GM19025 (cell line): ENCODE results near the gene DSCAML1.

ENCODE experiments used
- ATAC-seq: cut with Tn5 transposase; IDR thresholded peaks from one replicate; pipeline ENCODE4 v1.9.1; 2021; ENCODE audit warnings: mild to moderate bottlenecking, low read depth, moderate library complexity; ENCODE audit not compliant: unreplicated experiment

The DSCAML1 gene

DNA sequence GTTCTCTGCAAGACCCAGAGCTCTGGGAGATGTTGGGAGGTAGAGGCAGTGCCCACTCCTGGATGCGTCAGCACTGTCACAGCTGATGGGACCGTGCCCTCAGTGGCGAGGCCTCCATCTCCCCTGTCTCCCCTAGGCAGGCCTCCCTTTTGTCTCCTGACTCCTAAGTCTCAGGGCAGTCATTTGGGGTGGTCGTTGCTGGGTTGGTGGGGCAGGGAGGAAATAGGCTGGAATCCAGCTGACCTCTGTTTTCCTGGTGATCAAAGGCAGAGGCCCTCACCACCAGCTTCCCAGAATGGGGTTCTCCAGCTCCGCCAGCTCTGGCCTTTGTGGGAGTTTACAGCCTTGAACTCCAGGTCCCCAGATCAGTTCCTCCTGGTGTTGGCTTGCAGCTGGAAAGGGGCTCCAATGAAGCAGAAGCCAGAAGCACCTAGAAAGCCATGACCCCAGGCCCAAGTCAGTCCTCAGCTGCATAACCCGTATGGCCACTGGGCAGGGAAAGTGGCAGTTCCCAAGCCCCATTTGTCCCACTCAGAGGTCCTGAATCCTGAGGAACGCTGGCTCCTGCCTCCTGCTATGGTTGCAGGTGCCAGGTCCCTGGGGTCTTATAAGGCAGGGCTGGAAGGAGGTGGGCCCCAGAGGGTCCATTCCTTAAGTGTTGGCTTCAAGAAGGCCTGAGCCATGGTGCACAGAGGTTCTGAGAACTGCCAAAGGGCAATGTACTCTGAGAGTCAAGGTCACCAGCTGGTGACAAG is 34.8 kb upstream of the DSCAML1 start:
- no peak for ATAC-seq

DNA sequence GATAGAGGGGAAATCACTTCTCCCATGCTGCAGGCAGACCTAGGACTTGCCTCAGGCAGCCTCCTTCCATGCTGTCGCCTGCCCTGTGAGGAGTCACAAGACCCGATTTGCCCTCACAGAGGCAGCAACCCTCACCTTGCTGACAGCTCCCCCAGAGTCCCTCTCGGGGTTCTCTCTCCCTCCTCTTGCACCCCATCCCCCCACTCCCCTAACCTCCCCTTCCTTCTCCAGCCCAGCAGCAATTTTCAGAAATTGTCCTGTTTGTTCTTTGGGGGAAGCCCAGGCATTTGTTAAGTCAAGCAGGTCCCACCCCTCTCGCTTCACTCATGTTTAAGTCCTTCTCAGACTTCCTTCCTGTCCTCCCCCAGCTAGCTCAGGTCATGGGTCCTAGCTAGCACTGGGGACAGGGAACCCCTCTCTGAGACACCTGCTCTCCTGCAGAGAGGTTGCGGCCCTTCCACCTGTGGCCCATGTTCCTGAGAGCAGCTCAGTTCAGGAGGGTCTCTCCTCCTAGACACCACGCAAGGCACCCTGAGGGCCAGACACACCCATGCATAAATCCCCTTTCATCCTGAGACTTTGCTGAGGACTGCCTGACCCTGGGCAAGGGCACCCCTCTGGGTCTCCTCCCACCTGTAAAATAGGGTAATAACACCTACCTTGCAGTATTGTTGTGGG is 33.8 kb upstream of the DSCAML1 start:
- ATAC-seq = no peak

DNA sequence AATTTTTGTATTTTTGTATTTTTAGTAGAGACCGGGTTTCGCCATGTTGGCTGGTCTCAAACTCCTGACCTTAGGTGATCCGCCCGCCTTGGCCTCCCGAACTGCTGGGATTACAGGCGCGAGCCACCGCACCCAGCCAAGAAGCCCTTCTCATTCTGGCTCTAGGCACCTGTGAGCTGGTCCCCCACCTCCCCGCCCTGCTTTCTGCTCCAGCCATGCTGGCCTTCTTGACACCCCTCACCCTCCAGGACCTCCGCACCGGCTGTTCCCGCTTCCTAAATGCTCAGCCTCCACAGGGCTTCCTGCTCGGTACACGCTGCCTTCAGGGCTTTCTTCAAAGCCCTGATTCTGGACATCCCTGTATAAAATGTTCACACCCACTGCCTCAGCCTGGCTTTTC is 33.1 kb upstream of the DSCAML1 start:
- ATAC-seq = no peak

DNA sequence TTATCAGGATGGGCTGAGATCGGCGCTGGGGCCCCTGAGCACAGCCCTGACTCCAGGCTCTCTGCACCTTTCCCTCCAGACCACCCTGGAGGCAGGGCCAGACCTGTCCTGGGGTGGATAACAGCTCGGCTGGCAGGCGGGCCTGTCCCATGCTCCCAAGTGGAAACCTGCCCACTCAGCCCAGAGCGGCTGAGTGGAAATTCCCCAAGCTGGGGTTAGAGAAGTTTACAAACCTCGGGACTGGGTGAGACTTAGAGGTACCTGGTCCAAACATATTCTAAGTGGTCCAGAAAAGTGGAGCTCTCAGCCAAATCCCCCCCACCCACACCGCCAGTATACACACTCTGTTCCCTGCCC is 32.3 kb upstream of the DSCAML1 start:
- no peak for ATAC-seq

DNA sequence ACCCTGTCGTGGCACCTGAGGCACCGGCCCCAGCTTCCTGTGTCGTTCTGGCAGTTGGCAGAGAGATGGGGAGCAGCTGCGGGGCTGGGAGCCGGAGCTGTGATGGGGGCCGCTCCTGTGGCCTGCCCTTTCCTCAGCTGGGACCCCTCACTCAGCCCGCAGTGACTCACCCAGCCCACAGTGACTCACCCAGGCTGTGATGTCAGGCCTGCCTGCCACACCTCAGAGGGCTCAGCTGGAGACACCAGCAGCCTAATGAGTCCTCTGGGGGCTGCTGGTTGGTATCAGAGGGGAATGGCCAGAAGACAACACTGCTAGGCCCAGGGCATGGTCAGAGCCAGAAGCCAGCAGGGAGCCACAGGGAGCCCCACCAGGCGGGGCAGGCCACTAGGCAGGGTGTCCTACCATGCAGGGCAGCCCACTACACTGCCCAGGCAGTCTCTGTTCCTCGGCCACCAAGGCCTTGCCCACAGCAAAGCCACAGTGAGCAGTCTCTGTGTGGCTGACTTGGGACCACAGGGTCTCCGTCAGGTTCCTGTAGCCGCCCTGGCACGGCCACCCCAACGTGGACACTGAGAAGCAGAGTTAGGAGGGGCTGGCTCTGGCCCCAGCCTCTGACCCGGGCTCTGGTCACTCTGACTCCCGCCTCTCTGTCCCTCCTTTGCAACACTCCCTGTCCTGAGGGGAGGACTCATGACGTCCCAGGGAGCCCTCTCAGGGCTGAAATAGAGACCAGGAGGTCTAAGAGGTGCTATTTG is 31.8 kb upstream of the DSCAML1 start:
- ATAC-seq = peak; percentile 69

DNA sequence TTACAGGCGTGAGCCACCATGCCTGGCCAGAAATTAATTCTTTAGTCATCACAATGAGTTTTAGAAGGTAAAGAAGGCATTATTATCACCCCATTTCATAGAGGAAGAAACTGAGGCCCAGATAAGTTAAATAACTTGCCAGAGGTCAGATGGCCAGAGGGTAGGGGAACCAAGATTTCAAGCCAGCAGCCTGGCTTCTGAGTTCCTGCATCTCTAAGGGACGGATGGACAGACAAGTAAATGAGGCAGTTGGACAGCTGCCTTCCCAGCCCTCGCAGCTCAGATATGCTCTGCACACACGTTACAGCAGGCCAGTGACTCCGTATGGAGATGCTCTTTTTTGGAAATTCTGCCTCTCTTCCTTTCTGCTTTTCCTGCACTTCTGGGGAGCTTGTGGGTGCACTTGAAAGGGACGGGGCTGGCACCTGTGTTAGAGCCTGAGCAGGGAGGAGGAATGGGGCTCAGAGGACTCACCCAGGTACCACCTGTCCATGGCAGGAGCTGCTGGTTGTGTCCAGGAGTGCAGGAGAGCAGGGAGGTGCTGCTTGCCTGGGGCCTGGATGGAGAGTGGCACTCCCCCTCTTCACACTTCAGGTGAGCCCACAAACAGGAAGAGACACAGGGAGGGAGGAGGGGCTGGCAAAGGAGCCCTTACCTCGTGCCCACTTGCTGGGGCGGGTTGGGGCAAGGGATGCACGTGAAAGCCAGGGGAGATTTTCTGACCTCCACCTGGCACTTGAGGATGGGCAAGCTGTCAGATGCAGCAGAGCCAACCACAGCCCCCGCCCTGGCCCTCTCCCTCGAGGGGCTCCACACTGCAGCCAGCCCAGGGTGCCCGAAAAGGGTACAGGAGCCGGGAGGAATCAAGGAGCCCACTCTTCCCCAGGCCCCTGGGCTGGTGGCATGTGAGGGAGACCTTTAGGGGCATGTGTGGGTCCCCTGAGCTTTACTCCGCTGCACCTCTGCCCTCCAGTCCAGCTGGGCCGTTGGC is 30.8 kb upstream of the DSCAML1 start:
- ATAC-seq = no peak

DNA sequence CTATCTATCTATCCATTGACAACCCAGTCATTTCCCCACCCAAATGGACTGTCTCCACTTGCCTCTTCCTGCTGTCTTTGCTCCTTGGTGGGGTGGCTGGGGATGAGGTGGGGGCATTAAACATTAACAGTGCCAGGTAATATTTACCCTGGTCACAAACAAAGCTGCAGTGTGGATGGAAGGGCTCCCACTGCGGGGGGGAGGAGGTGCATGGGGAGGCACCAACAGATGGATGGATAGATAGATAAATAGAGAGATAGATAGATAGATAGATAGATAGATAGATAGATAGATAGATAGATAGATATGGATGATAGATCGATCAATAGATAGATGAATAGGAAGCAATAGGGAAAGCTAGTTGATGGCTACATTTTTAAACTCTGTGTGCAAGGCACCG is 29.8 kb upstream of the DSCAML1 start:
- no peak for ATAC-seq

DNA sequence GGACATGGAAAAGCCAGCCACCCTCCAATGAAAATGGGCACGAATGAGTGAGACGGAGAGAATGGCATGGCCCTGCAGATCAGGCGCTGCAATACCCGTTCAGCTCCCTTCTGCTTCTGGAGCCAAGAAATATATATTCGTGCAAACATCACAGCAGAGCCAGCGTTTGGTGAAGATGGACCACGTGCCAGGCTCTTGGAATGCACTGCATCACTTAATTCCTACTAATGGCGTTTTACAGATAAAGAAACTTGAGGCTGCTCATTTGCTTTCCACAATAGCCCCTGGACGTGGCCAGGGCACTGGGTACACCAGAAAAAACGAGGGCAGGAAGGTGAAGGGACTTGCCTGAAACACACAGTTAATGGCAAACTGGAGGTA is 29.2 kb upstream of the DSCAML1 start:
- no peak for ATAC-seq

DNA sequence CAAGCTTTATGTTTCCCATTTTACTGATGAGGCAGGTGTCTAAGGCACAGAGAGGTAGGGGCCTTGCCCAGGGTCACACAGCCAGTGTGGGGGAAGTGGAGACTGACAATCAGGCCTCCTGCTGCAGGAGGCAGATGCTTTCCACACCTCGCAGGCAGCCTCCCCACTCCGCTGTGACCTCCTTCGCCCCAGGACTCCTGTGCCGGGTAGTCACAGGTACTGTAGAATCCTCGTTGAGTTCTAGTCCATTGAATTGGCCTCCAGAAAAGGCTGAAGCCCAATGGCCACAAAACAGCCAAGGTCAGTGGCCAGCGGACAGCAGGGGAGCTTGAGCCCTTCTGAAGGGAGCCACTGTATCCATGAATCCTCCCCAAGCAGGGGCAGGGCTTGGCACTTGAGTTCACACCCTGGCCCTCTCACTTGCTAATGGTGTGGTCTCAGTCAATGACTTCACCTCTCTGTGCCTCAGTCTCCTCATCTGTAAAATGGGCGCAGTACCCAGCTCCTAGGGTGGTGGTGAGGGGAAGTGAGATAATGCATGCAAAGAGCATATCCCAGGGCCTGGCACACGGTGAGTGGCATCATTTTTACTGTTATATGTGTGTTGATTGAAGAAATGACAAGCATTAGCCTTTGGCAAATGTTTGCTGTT is 28.6 kb upstream of the DSCAML1 start:
- ATAC-seq = no peak

DNA sequence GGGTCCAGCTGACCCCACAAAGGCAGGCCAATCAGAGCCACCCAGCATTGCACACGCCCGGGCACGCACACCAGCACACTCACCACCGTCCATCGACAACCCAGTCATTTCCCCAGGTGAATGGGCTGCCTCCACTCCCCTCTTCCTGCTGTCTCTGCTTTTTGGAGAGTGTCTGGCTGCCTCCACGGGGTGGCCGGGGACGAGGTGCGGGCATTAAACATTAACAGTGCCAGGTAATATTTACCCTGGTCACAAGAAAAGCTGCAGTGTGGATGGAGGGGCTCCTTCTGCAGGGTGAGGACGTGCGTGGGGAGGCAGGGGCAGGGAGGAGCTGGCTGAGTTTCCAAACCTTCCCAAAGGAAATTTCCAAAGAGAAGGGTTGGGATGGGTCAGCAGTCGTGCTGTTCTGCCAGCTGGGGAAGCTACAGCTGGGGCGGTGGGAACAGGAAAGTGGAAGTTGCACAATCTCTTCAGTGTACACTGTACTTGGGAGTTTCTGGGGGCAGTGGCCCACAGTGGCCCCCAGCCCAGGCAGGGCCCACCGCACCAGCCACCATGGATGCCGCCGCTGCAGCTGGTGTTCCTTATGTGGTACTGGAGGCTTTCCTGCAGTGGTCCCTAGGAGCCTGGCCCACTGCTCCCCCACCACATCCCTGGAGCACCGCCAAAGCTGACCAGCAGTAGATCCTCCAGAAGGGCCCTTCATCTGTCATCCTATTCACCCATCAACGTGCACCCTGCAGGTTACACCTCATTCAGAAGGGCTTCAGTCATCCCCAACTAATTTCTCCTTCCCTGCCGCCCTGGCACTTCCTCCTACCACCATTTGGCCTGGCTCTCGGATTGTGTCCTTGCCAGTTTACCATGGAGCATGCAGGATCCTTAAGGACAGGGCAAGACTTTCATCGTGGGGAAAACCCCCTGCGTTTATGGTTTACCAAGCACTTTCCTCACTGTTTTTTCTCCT is 27.8 kb upstream of the DSCAML1 start, which contains the start of gene FXYD2:
Gene FXYD2 (minus strand): TSS at position 174 of the 967 bp plus-strand sequence. CDS start 66 bp downstream, at position 108.
- no peak for ATAC-seq

DNA sequence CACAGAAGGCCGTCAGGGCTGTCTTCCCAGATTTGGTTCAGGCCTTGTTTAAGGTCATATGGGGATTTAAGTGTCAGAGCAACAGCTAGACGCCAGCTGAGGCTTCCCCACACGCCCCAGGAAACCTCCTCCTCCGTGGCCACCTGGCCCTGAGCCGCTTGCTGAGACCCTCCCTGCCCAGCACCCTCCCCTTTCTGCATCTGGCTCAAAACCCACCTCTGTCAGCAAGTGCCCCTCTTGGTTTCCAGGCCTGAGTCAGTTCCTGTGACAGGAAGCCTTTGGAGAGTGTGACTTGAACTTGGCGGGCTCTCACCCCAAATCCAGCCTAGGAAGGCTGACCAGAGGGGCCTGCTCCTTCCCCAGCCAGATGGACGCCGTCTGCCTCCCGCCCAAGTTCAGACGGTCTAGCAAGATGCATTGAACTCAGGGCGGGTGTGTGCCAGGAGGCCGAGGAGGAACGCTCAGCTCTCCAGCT is 27.0 kb upstream of the DSCAML1 start:
- ATAC-seq = no peak

DNA sequence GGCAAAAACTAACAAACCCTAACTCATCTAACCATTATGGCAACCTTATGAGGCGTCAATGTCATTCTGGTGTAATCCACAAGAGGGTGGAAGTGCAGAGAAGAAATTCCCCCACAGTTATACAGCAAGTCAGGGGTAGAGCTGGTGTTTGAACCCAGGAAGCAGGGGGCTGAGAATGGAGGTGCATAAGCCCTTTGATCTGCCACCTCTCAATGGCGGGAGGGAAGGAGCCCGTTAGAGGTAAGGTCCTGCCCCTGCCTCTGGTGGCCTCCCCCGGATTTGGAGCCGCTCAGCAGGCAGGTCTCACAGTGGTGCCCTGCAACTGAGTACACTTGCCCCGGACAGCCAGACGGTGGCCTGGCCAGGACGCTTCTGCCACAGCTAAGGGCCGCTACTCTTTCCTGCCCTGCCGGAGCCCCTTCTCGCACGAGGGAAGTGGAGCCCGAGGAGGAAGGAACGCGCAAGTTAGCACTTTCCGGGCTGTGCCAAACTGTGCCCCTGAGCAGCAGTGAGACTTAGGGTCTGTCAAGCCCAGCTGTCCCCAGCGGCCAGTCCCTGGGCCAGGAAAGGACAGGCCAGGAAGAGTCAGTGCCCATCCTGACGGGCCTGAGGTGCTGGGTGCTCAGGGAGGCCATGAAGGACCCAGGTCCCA is 26.4 kb upstream of the DSCAML1 start:
- ATAC-seq = no peak

DNA sequence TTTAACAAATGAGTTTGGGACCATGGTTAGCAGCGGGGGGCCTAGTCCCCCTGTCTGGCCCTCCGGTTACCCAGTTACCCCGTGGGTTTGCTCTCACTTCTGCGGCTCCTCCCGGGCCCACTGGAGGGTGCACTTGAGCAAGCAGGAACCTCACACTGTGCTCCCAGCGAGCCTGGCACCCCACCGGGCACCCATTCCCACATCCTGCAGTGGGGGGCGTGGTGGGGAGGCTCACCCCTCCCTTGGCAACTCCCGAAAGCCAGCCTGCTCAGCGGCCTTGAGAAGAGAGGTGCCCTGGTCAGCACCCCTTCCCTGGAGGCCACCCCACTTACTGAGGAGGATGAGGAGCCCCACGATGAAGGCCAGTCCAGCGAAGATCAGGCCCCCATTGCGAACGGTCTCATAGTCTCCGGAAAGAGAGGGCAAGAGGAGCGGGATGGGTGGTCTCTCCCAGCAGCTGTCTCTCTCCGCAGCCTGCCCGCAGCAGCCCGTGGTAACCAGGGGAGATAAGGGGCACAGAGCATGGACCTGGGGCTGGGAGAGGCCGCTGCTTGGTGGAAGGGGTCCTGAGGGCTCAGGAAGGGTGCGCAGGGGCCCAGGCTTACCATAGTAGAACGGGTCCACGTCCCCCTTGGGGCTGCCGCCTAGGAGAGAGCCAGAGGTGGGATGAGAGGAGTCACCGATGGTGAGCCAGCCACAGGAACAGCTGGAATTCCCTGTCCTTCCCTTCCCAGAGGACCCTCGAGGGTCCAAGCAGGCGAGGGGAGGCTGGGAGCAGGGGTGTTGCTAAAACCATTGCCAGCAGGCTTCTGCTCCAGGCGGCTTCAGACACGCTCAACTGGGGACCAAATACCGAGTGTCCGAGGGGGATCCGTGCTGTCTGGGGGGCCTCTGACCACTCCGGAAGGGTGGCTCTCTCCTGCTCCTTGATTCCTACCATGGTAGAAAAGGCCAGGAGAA is 25.3 kb upstream of the DSCAML1 start:
- no peak for ATAC-seq

DNA sequence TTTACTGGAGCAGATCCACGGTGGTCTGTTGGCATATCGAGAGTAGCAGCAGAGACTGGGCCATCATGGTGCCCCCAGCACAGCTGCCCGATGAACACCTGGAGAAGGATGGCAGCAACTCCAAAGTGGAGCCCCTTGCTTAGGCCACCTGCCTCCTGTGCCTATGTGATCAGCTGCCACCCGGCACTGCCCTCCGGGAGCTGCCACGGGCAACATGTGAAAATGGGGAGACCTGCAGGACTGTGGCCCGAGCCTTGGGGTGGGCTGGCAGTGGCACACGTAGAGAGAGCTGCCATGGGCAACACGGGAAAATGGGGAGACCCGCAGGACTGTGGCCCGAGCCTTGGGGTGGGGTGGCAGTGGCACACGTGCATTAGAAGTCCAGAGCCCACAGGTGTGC is 24.4 kb upstream of the DSCAML1 start:
- no peak for ATAC-seq

DNA sequence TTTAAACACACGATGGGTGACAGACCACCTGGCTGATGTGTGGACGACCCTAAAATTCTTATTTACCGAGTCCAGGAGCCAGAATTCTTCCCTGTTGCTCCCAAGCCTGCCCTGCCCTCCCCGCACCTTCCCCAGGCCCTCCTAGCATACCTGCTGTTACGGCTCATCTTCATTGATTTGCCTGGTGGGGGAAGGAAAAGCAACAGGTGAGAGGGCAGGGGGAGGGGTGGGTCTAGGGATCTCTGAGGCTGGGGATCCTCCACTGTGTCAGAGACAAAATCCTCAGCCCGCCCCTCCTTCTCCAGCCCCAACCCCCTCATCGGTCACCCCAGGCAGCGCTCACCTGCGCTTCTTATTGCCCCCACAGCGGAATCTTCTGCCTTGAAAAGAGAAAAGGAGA is 23.5 kb upstream of the DSCAML1 start:
- no peak for ATAC-seq

DNA sequence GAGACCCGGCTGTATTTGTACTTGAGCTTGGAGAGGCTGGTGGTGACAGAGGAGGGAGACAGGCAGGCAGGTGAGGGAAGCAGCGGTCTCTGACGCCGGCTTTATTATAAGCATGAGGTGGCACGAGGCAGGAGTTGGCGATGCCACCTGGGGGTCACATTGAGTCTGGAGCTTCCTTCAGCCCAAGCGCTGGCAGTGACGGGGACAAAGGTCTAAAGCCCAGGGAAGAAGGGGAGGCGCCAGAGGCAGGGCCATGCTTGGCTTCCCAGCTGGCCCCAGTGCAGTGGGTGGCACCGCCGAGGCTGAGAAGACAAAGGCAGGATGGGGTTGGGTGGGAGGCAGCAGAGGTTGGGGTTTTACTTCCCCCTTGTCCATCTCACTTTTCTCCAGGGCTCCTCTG is 23.1 kb upstream of the DSCAML1 start:
- ATAC-seq = no peak
